HTERT RPE-1 (cell line): ENCODE data around the gene SYNJ2.
"Not testable (repeated sequence)": the region's sequence is repeated elsewhere in the genome, so short reads cannot be mapped to it uniquely, and the experiment has no call there.

Experiments used
- in situ Hi-C: fragments of 300-500 bp; cut with MboI; formaldehyde crosslinking; loops from 4 replicates; pipeline ENCODE4 v1.14.3; 2020; ENCODE audit warnings: low sequenced_read_pairs

SYNJ2 gene, protein sequence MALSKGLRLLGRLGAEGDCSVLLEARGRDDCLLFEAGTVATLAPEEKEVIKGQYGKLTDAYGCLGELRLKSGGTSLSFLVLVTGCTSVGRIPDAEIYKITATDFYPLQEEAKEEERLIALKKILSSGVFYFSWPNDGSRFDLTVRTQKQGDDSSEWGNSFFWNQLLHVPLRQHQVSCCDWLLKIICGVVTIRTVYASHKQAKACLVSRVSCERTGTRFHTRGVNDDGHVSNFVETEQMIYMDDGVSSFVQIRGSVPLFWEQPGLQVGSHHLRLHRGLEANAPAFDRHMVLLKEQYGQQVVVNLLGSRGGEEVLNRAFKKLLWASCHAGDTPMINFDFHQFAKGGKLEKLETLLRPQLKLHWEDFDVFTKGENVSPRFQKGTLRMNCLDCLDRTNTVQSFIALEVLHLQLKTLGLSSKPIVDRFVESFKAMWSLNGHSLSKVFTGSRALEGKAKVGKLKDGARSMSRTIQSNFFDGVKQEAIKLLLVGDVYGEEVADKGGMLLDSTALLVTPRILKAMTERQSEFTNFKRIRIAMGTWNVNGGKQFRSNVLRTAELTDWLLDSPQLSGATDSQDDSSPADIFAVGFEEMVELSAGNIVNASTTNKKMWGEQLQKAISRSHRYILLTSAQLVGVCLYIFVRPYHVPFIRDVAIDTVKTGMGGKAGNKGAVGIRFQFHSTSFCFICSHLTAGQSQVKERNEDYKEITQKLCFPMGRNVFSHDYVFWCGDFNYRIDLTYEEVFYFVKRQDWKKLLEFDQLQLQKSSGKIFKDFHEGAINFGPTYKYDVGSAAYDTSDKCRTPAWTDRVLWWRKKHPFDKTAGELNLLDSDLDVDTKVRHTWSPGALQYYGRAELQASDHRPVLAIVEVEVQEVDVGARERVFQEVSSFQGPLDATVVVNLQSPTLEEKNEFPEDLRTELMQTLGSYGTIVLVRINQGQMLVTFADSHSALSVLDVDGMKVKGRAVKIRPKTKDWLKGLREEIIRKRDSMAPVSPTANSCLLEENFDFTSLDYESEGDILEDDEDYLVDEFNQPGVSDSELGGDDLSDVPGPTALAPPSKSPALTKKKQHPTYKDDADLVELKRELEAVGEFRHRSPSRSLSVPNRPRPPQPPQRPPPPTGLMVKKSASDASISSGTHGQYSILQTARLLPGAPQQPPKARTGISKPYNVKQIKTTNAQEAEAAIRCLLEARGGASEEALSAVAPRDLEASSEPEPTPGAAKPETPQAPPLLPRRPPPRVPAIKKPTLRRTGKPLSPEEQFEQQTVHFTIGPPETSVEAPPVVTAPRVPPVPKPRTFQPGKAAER (N-terminal part only)

DNA sequence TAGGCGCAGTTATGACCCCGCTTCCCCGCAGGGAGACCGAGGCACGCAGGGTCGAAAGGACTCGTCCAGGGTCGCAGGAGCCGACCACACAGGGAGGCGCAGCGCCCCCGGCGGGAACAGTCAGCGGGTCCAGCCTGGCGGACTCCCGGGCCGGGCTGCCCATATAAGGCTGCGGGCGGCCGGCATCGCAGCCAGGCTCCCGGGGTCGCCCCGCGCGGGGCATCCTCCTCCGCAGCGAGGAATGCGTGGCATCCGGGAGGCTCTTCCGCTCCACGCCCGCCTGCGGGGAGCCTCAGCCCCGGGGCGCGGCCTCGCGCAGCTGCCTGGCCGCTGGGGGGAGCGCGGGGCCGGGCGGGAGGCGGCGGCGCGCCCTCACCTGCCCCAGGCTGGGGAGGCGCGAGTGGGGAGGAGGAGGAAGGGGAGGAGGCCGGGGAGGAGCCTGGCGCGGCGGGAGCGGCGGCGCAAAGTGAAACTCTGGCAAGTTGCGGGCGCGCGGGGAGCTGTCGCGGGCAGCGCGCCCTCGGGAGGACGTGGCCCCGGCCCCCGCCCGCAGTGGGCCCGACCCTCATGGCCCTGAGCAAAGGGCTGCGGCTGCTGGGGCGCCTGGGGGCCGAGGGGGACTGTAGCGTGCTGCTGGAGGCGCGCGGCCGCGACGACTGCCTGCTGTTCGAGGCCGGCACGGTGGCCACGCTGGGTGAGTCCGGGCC lies at the start of gene SYNJ2:
TSS of gene SYNJ2 (plus strand) at position 469 of the 707 bp plus-strand sequence. CDS start at position 568, 99 bp downstream.
- in situ Hi-C loops: no loop called here

DNA sequence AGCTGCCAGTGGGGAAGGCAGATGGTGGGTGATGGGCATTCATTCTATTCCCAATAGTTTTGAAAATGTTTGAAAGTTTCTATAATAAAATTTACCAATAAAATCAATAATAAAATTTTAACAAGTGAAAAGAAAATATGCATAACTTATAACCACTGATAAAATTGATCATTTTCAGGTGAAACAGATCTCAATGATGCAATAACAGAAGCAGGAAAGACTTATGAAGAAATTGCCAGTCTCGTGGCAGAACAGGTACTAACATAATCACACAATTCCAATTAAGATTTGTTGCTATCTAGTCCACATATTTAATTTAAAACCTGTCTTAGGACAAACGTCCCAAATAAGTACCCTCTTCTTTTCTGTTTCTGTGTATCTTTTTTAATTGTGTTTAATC lies 45.9 kb upstream of the SYNJ2 start:
- in situ Hi-C loops: no loop called here

DNA sequence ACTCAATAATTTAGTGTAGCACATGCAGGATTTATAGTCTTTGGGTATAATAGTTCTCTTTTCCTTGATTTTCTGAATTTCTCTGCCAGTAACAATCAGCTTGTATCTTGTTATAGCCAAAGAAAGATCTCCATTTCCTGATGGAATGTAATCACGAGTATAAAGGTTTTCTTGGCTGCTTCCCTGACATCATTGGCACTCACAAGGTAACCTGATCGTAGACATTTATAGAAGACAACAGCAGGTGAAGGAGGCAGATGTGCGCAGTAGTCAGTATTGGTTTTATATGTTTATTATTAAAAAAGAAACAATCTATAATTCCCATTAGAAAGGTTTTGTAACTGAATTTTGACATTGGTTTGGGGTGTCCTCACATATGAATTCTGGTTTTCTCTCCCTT lies 44.3 kb upstream of the SYNJ2 start:
- in situ Hi-C loops: no loop called here

DNA sequence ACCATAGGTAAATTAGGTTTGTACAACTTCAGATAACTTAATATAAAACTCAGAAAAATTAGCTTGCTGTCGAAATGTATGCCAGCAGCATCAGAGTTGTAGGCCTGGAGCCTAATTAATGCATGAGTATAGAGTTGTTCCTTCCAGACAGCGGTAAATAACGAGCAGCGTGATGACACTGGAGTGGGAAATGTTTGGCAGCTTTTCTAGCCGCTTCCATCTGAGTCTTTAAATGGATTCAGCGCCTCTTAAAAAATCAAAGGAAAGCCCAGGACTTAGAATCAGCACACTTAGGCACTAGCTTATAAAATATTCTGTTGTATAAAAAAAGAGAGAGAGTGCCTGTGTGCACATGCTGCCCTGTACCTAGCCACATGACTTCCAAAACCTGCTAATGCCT lies 43.7 kb upstream of the SYNJ2 start:
- in situ Hi-C loops: no loop called here

DNA sequence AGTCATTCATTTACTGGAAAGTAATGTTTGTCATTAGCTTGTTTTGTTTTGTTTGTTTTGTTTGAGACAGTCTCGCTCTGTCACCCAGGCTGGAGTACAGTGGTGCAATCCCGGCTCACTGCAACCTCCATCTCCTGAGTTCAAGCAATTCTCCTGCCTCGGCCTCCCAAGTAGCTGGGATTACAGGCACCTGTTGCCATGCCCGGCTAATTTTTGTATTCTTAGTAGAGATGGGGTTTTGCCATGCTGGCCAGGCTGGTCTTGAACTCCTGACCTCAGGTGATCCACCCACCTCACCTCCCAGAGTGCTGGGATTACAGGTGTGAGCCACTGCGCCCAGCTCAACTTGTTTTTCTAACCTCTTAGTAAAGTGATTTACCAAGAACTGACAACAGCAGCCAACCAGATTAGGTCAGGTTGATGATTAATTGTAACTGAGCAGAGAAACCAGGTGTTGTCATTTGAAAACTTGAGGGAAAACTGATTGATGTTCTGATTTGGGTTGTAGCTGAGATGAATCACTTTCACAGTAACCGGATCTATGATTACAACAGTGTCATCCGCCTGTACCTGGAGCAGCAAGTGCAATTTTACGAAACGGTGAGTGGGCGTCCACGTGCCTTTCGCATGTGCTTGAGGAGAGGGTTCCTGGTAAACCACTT lies 41.2 kb upstream of the SYNJ2 start:
- in situ Hi-C loops: not testable (repeated sequence)

DNA sequence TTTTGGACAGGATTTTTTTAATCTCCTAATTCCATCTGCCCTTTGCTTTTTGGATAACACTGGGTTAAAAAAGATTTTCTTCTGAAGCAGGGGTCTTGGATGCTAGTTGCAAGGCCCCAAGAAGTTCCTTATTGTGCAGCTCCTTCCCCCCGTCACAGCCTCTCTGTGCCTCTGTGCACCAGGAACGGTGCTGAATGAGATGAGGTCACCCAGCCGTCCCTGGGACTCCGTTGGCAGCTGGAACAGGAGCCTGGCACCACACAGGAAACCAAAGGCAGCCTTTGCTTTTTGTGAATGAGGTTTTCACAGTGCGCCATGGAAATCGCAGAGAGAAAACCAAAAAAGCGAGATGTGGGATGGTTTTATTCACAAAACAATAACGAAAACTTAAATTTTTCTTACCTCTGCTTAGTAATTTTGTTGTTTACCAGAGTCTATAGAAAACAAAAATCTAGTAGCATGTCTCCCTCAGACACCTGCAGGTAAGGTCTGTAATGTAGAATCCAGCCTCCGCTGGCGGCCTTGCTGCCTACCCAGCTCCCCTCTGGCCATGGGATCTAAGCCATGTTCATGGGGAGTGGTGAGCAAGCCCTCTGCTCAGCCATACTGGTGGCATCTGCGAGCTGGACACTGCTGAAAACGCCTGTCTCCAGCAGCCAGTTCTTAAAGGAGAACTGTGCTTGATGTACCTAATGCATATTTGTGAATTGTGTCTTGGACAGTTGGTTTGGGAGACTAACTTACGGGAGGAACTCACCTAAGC lies 40.4 kb upstream of the SYNJ2 start:
- in situ Hi-C loops: no loop called here

DNA sequence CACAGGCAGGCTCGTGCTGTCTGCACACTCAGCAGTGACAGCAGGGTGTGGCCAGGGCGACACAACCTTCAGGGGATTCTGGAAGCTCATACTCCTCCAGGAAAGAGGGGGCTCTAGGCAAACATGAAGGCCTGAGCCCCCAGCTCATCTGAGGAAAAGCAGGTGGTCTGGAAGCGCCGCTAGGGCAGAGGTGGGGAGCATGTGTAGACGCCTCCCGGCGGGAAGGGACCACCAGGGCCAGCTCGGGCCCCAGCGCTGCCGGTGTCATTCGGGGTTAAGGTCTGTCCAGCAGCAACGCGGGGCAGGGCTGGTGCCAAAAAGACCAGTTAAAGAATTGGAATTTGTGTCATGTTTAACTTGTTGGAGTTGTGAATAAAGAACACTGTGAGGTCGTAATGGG lies 39.3 kb upstream of the SYNJ2 start:
- in situ Hi-C loops: no loop called here

DNA sequence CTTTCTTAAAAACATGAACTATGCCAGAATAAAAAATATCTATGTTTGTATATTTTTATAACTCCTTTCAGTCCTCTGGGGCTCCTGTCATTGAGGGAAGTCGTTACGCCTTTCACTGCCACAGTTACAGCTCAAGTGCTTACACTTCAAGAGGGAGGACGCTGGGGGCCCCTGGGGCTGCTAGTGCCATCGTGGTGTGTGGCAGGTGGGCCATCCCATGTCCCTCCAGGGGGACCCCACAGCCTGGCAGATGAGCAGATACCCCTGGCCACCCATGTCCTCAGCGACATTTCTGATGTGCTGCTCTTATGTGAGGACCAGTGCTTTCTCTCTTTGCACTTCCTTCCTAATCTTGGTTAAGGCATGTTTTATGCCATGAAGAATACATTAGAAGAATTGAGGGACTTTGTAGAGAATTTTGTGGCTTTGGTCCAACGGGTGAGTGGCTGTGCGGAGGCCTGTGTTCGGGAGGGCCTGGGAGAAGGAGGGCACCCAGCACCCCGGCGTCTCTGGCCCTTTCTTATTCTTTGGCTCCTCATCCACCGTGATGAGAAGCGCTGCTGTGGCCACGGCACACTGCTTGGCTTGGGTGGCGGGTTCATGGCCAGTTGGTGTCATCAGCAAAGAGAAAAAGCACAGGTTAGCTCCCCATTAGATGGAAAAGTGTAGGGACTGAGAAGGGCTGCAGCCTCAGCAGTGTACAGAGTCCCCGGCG lies 38.3 kb upstream of the SYNJ2 start:
- in situ Hi-C loops: no loop called here

DNA sequence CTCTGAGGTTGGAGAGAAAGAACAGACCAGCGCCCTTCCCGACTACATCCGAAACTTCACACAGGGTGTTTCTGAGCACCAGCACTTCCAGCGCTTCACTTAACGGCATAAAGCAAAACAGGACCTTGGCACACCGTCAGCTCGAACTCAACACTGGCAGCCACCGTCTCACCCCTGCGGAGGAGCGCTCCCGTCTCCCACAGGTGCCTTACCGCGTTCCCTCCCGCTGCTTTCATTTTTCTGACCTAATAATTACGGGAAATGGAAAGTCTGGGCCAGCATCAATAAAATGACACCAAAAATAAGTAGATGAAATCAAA lies 37.7 kb upstream of the SYNJ2 start:
- in situ Hi-C loops: no loop called here

DNA sequence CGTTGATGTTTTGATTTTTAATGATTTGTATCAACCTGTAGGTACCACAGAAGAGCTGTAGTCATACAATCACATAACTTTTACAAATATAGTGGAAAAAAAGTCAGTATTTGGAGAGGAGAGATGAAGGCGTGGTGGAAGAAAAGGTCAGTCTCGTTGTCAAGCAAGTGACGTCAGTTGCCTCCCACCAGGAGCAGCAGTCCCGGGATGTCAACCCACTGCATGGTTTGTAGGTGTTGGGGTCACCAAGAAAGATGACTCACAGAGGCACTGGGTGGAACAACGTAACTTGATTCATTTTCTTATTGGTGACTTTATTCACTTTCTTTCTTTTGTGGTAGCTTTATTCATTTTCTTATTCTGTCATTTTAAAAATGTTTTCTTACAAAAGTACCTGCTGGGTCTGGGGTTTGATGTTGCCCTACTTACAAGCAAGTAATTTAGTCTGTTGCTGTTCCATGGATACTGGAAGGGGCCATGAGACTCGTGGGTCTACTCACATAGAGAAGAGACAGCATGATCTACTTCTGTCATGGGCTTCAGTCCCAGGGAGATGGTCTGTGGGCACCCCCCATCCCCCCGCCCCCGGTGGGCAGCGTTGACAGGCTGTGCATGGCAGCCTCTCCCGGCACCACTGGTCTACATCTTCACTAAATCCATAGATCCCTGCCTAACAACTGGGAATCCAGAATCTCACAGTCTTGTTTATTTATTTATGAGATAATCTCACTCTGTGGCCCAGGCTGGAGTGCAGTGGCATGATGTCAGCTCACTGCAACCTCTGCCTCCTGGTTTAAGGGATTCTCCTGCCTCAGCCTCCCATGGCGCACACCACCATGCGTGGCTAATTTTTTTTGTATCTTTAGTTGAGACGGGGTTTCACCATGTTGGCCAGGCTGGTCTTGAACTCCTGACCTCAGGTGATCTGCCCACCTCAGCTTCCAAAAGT lies 36.4 kb upstream of the SYNJ2 start:
- in situ Hi-C loops: no loop called here

DNA sequence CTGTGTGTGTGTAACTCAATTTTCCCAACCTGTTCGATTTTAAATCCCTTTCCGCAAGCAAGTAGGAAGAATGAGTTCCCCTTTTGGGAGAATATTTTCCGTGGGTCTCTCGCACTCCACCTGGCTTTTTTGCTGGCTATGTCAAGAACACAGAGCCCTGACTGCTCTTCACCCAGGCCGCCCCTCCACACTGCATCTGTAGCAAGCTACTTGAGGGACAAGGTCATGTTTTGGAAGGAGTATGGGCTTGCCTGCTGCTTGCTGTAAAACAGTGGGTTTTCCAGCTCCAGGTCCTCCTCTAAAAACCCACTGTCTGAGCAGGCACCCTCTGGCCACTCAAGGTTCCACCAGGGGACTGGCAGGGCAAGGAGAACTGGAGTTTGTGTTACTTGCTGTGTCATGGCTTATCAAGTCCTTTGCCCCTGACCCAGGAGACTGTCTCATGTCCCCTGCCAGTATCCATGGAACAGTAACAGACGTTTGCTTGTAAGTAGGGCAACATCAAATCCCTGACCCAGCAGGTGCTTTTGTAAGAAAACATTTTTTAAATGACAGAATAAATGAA lies 35.5 kb upstream of the SYNJ2 start:
- in situ Hi-C loops: no loop called here

DNA sequence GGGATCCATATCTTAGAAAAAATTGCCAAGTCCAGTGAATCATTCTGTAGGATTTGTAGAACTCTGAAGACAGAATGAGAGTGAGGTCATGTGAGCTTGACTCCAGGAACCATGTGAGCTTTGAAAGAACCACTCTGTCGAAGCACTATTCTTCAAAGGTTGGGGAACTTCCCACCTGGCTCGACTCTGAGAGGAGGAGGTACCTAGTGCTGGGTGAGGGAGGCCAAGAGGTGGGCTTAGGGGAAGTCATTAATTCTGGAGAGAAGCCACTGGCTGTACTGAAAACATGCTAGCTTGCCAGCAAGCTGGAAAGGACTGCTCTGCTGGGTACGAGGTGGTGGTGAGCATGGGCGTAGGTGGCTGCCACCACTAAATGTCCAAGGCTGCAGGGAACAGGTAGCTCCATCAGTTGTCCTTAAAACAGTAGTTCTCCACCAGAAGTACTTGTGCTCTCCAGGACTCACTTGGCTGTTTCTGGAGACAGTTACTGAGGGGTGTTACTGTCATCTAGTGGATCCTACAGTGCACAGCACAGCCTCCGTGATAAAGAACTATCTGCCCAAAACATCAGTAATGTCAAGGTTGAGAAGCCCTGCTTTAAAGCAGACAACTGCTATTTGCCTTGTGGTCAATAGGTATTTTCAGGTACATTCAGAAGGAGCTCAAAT lies 34.7 kb upstream of the SYNJ2 start:
- in situ Hi-C loops: no loop called here

DNA sequence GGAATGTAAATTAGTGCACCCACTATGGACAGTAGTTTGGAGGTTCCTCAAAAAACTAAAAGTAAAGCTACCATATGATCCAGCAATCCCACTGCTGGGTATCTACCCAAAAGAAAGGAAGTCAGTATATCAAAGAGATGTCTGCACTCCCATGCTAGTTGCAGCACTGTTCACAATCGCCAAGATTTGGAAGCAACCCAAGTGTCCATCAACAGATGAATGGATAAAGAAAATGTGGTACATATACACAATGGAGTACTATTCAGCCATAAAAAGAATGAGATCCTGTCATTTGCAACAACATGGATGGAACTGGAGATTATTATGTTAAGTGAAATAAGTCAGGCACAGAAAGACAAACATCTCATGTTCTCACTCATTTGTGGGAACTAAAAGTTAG lies 30.8 kb upstream of the SYNJ2 start:
- in situ Hi-C loops: not testable (repeated sequence)

DNA sequence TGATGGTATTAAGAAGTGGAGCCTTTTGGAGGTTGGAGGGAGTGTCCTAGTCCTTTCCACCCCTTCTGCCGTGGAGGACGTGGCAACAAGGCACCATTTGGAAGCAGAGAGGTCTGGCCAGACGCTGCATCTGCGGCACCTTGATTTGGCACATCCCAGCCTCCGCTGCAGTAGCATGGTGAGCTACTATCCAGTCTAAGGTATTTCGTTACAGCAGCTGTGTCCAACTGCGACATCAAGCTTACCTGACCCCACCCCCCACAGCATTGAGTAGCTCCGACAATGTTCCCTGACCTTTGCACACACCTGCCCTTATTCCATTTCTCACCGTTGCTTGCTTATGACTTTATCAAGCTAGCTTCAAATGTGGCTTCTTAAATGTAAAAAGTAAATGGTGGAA lies 29.8 kb upstream of the SYNJ2 start:
- in situ Hi-C loops: no loop called here

DNA sequence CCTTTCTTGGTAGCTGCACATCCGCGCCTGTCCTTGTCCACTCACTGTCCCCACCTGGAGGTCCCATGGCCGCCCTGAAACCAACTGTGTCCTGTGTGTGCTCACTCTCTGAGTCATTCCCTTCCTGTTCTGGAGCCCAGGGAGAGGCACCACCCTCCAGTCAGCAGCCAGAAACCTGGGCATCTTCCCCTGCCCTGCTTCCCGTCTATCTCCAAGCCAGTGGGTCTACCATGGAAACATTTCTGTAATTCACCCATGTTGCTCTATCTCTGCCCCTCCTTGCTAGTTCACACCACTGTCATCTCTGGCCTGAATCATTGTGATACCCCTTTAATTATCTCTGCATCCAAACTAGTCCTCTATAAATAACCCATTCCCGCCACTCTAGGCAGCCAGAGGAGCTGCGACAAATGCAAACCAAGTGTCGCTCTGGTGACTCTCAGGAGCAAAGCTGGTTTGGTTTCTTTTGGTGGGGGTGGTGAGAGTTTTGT lies 28.8 kb upstream of the SYNJ2 start:
- in situ Hi-C loops: no loop called here

DNA sequence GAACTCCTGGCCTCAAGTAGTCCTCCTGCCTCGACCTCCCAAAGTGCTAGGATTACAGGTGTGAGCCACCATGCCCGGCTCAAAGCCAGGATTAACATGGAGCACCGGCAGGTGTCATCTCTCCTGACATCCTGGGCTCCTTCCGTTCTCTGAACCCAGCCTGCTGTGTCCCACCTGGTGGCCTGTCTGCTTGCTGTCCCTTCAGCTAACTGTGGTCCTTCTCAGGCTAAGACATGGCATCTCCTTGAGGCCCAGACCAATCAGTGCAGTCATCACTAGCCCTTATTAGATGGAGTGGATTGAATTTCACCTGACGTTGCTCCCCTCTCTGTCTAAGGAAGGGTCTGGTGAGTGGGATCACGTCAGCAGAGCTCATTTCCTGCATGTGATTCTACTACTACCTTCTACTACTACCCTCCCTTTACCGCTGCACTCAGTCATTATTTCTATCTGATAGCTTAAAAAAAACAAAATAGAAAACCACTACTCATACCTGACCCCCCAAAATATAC lies 28.0 kb upstream of the SYNJ2 start:
- in situ Hi-C loops: no loop called here
